Measurements from ENCODE around the gene CYP2B6. TPM values are rescaled to one million over a fixed set of nuclear protein-coding genes. Genes with fewer than 3 reads are reported as not detected.

Gene CYP2B6
- polyA plus RNA-seq, 2 of the 4 experiments (the other 2 are of a cell fraction): not detected

DNA sequence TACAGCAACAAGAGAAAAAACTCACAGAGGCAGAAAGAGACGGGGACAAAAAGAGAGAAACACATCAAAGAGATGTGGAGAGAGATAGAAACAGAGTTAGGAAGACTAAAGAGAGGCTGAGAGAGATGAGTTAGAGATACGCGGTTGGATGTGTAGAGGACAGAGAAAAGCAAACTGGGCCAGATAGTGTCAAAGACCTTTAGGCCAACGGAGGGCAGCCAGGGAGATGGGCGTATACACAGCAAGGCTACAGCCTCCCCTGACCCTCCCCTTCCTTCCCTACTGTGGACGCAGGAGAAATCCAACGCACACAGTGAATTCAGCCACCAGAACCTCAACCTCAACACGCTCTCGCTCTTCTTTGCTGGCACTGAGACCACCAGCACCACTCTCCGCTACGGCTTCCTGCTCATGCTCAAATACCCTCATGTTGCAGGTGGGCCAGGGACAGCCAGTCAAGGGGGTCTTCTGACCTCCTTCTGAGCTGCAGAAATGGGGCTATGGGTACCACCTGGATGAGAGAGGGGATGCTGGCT, 18.7 kb downstream of the CYP2B6 start:
- no peak overlapping the region for H3K4me2 ChIP-seq
- TF ChIP-seq RNF2 (IDR thresholded peaks at IDR 0.05; ENCODE audit: borderline replicate concordance, low read depth): no peak
- TF ChIP-seq MAFK (IDR thresholded peaks at IDR 0.05; ENCODE audit: partially characterized antibody): no peak
- no peak for TF ChIP-seq BHLHE40 (IDR thresholded peaks at IDR 0.05; ENCODE audit: low read depth, low read length)
- no peak for TF ChIP-seq MAZ (IDR thresholded peaks at IDR 0.05; ENCODE audit: borderline replicate concordance, low read depth, low read length)
- no peak for TF ChIP-seq GATA3 (IDR thresholded peaks at IDR 0.05; ENCODE audit: borderline replicate concordance)
- no peak for TF ChIP-seq HMGXB4 (CRISPR knock-in tag; IDR thresholded peaks at IDR 0.05; ENCODE audit: borderline replicate concordance)
- no peak for TF ChIP-seq CEBPB (IDR thresholded peaks at IDR 0.05)
- no peak for TF ChIP-seq MYC (IDR thresholded peaks at IDR 0.05; ENCODE audit: borderline replicate concordance, low read length)
- TF ChIP-seq NR3C1 (IDR thresholded peaks at IDR 0.05): no peak
- no peak for TF ChIP-seq RCOR1 (IDR thresholded peaks at IDR 0.05; ENCODE audit: low read depth, low read length)
- TF ChIP-seq HEYL (CRISPR knock-in tag; IDR thresholded peaks at IDR 0.05): no peak
- TF ChIP-seq POLR2A (IDR thresholded peaks at IDR 0.05; ENCODE audit: low read length): no peak
- TF ChIP-seq FOSL2 (IDR thresholded peaks at IDR 0.05): no peak
- TF ChIP-seq FOSL2 (CRISPR knock-in tag; IDR thresholded peaks at IDR 0.05): no peak
- TF ChIP-seq ZFP36 (IDR thresholded peaks at IDR 0.05; ENCODE audit: borderline replicate concordance, partially characterized antibody): no peak
- TF ChIP-seq, protein P1, sequence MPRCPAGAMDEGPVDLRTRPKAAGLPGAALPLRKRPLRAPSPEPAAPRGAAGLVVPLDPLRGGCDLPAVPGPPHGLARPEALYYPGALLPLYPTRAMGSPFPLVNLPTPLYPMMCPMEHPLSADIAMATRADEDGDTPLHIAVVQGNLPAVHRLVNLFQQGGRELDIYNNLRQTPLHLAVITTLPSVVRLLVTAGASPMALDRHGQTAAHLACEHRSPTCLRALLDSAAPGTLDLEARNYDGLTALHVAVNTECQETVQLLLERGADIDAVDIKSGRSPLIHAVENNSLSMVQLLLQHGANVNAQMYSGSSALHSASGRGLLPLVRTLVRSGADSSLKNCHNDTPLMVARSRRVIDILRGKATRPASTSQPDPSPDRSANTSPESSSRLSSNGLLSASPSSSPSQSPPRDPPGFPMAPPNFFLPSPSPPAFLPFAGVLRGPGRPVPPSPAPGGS (IDR thresholded peaks at IDR 0.05): no peak
- no peak for TF ChIP-seq ESRRA (IDR thresholded peaks at IDR 0.05; ENCODE audit: borderline replicate concordance, low read length)
- CTCF ChIA-PET: no interaction called here
- WGBS (ENCODE audit: missing lambda C conversion rate): 74% methylated on average over 11 of the region's 11 CpGs
- POLR2A ChIA-PET: no interaction called here
- no peak for FAIRE-seq
- no peak for DNase-seq (ENCODE audit: low read depth in 1 of 2, low spot score in 1 of 2)
- no peak overlapping the region for H3K4me3 ChIP-seq
- no peak overlapping the region for H3K27ac ChIP-seq
- no peaks in the 10 kb centered on the region for H3K4me1 ChIP-seq
- H3K9me3 ChIP-seq: 0 out of 3 replicates have a peak, but pooled peaks cover 4% of the 10 kb centered on the region
- peak; percentile 6 to 39; a peak in 4 of 6 replicates for ATAC-seq

DNA sequence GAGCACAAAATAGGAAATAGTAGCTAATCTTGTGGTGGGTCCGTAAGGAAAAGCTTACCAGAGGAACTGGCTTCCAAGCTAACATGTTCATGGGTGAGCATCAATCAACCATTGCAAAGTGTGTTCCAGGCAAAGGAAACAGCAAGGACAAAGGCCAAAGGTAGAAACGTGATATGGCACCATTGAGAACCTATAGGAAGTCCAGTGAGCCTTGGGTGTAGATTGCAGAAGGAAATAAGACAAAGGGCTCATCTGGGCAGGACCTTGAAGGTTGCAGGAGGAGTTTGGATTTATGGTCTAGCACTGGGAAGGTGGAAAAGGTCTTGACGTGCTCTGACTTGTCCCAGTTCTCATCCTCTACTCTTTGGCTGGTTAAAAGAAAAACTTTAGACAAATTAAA, 22.3 kb downstream of the CYP2B6 start:
- 45% methylated on average over 3 of the region's 3 CpGs for WGBS (ENCODE audit: missing lambda C conversion rate)
- 0 out of 3 replicates have a peak, but pooled peaks cover 4% of the 10 kb centered on the region for H3K9me3 ChIP-seq
- DNase-seq (ENCODE audit: low read depth in 1 of 2, low spot score in 1 of 2): no peak
- no peaks in the 10 kb centered on the region for H3K4me1 ChIP-seq
- CTCF ChIA-PET: interaction anchor here (0.8 to 1.4 kb wide), 5 partner anchors 9 to 781 kb away, joined by 3 read pairs; no protein-coding TSS in a partner anchor
- POLR2A ChIA-PET: no interaction called here
- no peak overlapping the region for H3K4me2 ChIP-seq
- TF ChIP-seq EHMT2 (IDR thresholded peaks at IDR 0.05; ENCODE audit: low read depth) (no peak), CBX2 (IDR thresholded peaks at IDR 0.05; ENCODE audit: borderline replicate concordance, low read depth) (no peak), ZSCAN20 (CRISPR knock-in tag; IDR thresholded peaks at IDR 0.05) (no peak)
- H3K27ac ChIP-seq: no peak overlapping the region
- H3K4me3 ChIP-seq: no peak overlapping the region
- FAIRE-seq: peak; percentile 39
- no peak for ATAC-seq

GRCh38 chr19:41014643-41015042, 23.6 kb downstream of the CYP2B6 start:
- no peak for ATAC-seq
- ChIA-PET CTCF (interaction anchor here (1.6 kb wide), 1 partner anchor 582 kb away, joined by 4 read pairs; no protein-coding TSS in a partner anchor), POLR2A (no interaction called here)
- Histone ChIP-seq H3K9me3 (0 out of 3 replicates have a peak, but pooled peaks cover 4% of the 10 kb centered on the region), H3K4me1 (no peaks in the 10 kb centered on the region), H3K4me3 (no peak overlapping the region), H3K4me2 (no peak overlapping the region), H3K27ac (no peak overlapping the region)
- no peak for DNase-seq (ENCODE audit: low read depth in 1 of 2, low spot score in 1 of 2)
- no peak for FAIRE-seq
- TF ChIP-seq HES2 (IDR thresholded peaks at IDR 0.05): no peak
- TF ChIP-seq CBX2 (IDR thresholded peaks at IDR 0.05; ENCODE audit: borderline replicate concordance, low read depth): no peak
- TF ChIP-seq HEYL (CRISPR knock-in tag; IDR thresholded peaks at IDR 0.05): no peak
- no peak for TF ChIP-seq EHMT2 (IDR thresholded peaks at IDR 0.05; ENCODE audit: low read depth)
- no peak for TF ChIP-seq EHF (CRISPR knock-in tag; IDR thresholded peaks at IDR 0.05)
- TF ChIP-seq POLR2A (IDR thresholded peaks at IDR 0.05; ENCODE audit: low read length): no peak
- TF ChIP-seq, protein P2, sequence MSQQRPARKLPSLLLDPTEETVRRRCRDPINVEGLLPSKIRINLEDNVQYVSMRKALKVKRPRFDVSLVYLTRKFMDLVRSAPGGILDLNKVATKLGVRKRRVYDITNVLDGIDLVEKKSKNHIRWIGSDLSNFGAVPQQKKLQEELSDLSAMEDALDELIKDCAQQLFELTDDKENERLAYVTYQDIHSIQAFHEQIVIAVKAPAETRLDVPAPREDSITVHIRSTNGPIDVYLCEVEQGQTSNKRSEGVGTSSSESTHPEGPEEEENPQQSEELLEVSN (IDR thresholded peaks at IDR 0.05; ENCODE audit: borderline replicate concordance, low read depth): no peak
- no peak for TF ChIP-seq RCOR1 (IDR thresholded peaks at IDR 0.05; ENCODE audit: low read depth, low read length)
- no peak for TF ChIP-seq PHF8 (IDR thresholded peaks at IDR 0.05; ENCODE audit: borderline replicate concordance, low read depth)
- TF ChIP-seq PBX3 (IDR thresholded peaks at IDR 0.05): no peak
- WGBS (ENCODE audit: missing lambda C conversion rate): 34% methylated on average over 1 of the region's 1 CpG

Measured in A549 (cell line).